Astrocyte of the spinal cord (primary cell): ENCODE data around the gene KLHL26.

Experiments
- DNase-seq: peaks from one replicate; pipeline ENCODE4 v3.0.0; 2011; ENCODE audit warnings: low read depth, low spot score
- H3K4me3 ChIP-seq: 2 replicates; pipeline ENCODE4 v1.5.1; 2011; ENCODE audit warnings: low read depth, mild to moderate bottlenecking, low read length, moderate library complexity
- CTCF ChIP-seq: IDR thresholded peaks from 2 replicates; pipeline ENCODE4 v1.5.1; 2012; ENCODE audit warnings: low read depth, mild to moderate bottlenecking, low read length, inconsistent platforms
- in situ Hi-C: cut with HindIII; loops from 2 replicates; pipeline ENCODE4 v1.10.0; 2017; ENCODE audit warnings: low sequenced_read_pairs

KLHL26 gene

GRCh38 chr19:18636969-18637629, at the start of gene KLHL26:
Gene KLHL26, plus strand, starts transcription at chr19:18637028. Its CDS starts 27 bp downstream, at chr19:18637055.
- peak within 1 kb of the TSS; percentile 81 for H3K4me3 ChIP-seq
- no peak for DNase-seq
- in situ Hi-C loops, result no loop called here
- TF ChIP-seq CTCF, result no peak

- in situ Hi-C loops, result no loop called here
- no peak for DNase-seq
- no peak for TF ChIP-seq CTCF
- no peak overlapping the region for H3K4me3 ChIP-seq
These were observed 49.3 kb upstream of the KLHL26 start for GRCh38 chr19:18587561-18587960.

GRCh38 chr19:18587962-18588610, 48.7 kb upstream of the KLHL26 start:
- H3K4me3 ChIP-seq, result peak overlapping the region; percentile 58
- no peak for TF ChIP-seq CTCF
- in situ Hi-C loops, result no loop called here
- DNase-seq, result no peak

- DNase-seq, result peak; percentile 78
- in situ Hi-C loops, result no loop called here
- H3K4me3 ChIP-seq, result peak within 1 kb of the TSS; percentile 58
- TF ChIP-seq CTCF, result peak; percentile 84
These were observed 48.0 kb upstream of the KLHL26 start, which contains the start of gene REX1BD for GRCh38 chr19:18588611-18589379. Gene REX1BD, plus strand, starts transcription at chr19:18588798. Its CDS starts 4 bp downstream, at chr19:18588802.

GRCh38 chr19:18589380-18590272, 47.2 kb upstream of the KLHL26 start:
- peak; percentile 47 for DNase-seq
- in situ Hi-C loops, result no loop called here
- H3K4me3 ChIP-seq, result peak overlapping the region; percentile 58
- no peak for TF ChIP-seq CTCF
